Ovary (tissue), 9 donors: ENCODE data around the gene NUP160. TPM values are rescaled to one million over a fixed set of nuclear protein-coding genes. Genes with fewer than 3 reads are reported as not detected.

Source experiments
- DNase-seq, 5 donors: peaks; one replicate each; pipeline ENCODE4 v3.0.0-alpha.2; 2019 to 2020
- H3K27ac ChIP-seq, 2 donors: fragments of 200-600 bp; one replicate each; pipeline versions ENCODE4 v1.5.1 to v1.8.0; 2019 to 2022
- H3K27me3 ChIP-seq: fragments of 200-600 bp; one replicate; pipeline ENCODE4 v1.8.0; 2022
- H3K36me3 ChIP-seq: fragments of 200-600 bp; sonication (generic); one replicate; pipeline ENCODE4 v1.5.1; 2019
- H3K4me1 ChIP-seq: one replicate; pipeline ENCODE4 v1.8.1; 2013; ENCODE audit warnings: mild to moderate bottlenecking, moderate library complexity; ENCODE audit not compliant: insufficient read depth
- H3K4me3 ChIP-seq: fragments of 200-600 bp; sonication (generic); one replicate; pipeline ENCODE4 v1.5.1; 2017
- H3K9me3 ChIP-seq, 2 donors: fragments of 200-600 bp in 1 of 2; sonication (generic) in 1 of 2; one replicate each; pipeline versions ENCODE4 v1.5.1 to v1.8.1; 2013 to 2019; ENCODE audit warnings: mild to moderate bottlenecking in 1 of 2, moderate library complexity in 1 of 2
- CTCF ChIP-seq, 3 donors: fragments of 450-650 bp in 2 of 3; fragments of 200-600 bp in 1 of 3; IDR thresholded peaks; one replicate each; pipeline versions ENCODE4 v1.5.1 to v1.8.0; 2016 to 2022; ENCODE audit warnings: antibody characterized with exemption in 3 of 3, mild to moderate bottlenecking in 1 of 3
- EP300 ChIP-seq: sonication (generic); formaldehyde crosslinking; IDR thresholded peaks from one replicate; pipeline ENCODE4 v1.6.1; 2017; ENCODE audit warnings: antibody characterized with exemption
- POLR2A ChIP-seq: fragments of 450-650 bp; IDR thresholded peaks from one replicate; pipeline ENCODE4 v1.6.1; 2017; ENCODE audit warnings: antibody characterized with exemption, mild to moderate bottlenecking, moderate library complexity
- whole genome bisulfite sequencing, 3 donors: extraction: QIAGEN DNeasy Blood & Tissue Kit in 1 of 3; methylation state at CpG; one replicate each; pipeline versions ENCODE4 v1.1.5 to v1.1.7; 2013 to 2017; 5-methylcytosine and 5-hydroxymethylcytosine counted together
- intact Hi-C, 4 donors: fragments of 100-400 bp; cut with DNase I; formaldehyde crosslinking; loops; one replicate each; pipeline versions ENCODE4 v1.11.0 to v1.15.1; 2022 to 2023
- polyA plus RNA-seq, 2 donors: library from polyadenylated mRNA; stranded (reverse); fragments of 200-250 nt in 1 of 2; fragments of 350-450 nt in 1 of 2; fragmentation: Illumina TruSeq in 1 of 2; extraction: RNeasy Lipid Tissue Mini Kit (QIAGEN cat#74804) in 1 of 2; gene quantifications; one replicate each; pipeline ENCODE4 v1.2.3, GENCODE V29; 2013 to 2014
- total RNA-seq, 7 donors: library from RNA; depleted of rRNA in 2 of 7; stranded (reverse); fragments of >200 nt in 2 of 7; fragmentation: NEBNext Ultra II Directional in 3 of 7; extraction: Animal tissue kit (Norgen Biotek cat#: 25700) in 3 of 7; gene quantifications; one replicate each; pipeline versions ENCODE4 v1.1.0 to v1.2.4, GENCODE V29; 2016 to 2023
- donor health status: DM: no; HTN: no; CAD: no; lungs with moderate emphysema.
- donor health status: DM: no; HTN: no; CAD: no.
- donor health status: Bipolar disorder and iron deficiency.
- donor health status: DM: yes; HTN: yes; CAD: no.
- donor health status: DM: no; HTN: no; CAD: no.
- donor health status: DM: yes; HTN: yes; CAD: no.

NUP160 gene
- total and polyA plus RNA-seq, 9 donors: 21.3 to 48.5 (median 31.6) TPM

DNA sequence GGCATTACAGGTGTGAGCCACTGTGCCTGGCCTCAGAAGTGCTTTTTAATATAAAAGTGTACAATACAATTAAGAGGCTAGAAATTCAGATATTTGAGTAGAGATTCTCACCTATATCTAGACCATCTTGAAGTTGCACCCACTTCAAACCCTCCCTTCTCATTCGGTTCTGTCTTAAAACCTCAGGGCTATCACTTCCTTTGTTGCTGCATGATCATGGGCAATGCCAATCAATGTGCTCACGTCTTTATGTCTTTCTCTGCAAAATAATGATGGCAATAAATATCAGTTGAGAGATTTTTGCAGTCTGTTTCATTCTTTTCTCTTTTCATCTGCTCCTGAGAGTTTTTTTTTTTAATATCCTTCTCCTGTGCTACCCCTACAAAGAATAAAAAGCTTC, 9.3 kb upstream of the NUP160 start:
- Histone ChIP-seq H3K9me3 (no peaks in the 10 kb centered on the region), H3K4me3 (no peak overlapping the region), H3K27me3 (no peaks in the 10 kb centered on the region), H3K36me3 (no peaks in the 10 kb centered on the region), H3K27ac (no peak overlapping the region), H3K4me1 (peaks cover 1% of the 10 kb centered on the region)
- intact Hi-C loops: no loop called here
- 56 to 67% (median 65%) methylated on average over 2 of the region's 2 CpGs for WGBS, 3 donors
- DNase-seq: no peak
- TF ChIP-seq CTCF (IDR thresholded peaks at IDR 0.05) (no peak), EP300 (no peak), POLR2A (no peak)

- Histone ChIP-seq H3K27ac (no peak overlapping the region), H3K4me3 (no peak overlapping the region), H3K9me3 (no peaks in the 10 kb centered on the region), H3K4me1 (peaks cover 1% of the 10 kb centered on the region), H3K27me3 (no peaks in the 10 kb centered on the region), H3K36me3 (no peaks in the 10 kb centered on the region)
- WGBS, 3 donors: 26 to 41% (median 38%) methylated on average over 2 of the region's 2 CpGs
- DNase-seq: no peak
- intact Hi-C loops: no loop called here
- TF ChIP-seq POLR2A: no peak
- TF ChIP-seq EP300: no peak
- TF ChIP-seq CTCF (IDR thresholded peaks at IDR 0.05): no peak
Observed at GRCh38 chr11:47856186-47856585, 8.0 kb upstream of the NUP160 start.

GRCh38 chr11:47854667-47855066, 6.5 kb upstream of the NUP160 start:
- 80 to 82% (median 82%) methylated on average over 3 of the region's 3 CpGs for WGBS, 3 donors
- TF ChIP-seq EP300: no peak
- no peak for TF ChIP-seq CTCF (IDR thresholded peaks at IDR 0.05)
- intact Hi-C loops: no loop called here

GRCh38 chr11:47852053-47852452, 3.9 kb upstream of the NUP160 start:
- TF ChIP-seq CTCF (IDR thresholded peaks at IDR 0.05) (no peak), POLR2A (no peak), EP300 (no peak)
- 83 to 86% (median 84%) methylated on average over 6 of the region's 6 CpGs for WGBS, 3 donors
- Histone ChIP-seq H3K27me3 (no peaks in the 10 kb centered on the region), H3K36me3 (no peaks in the 10 kb centered on the region), H3K4me1 (peaks cover 1% of the 10 kb centered on the region), H3K4me3 (no peak overlapping the region), H3K9me3 (no peaks in the 10 kb centered on the region), H3K27ac (no peak overlapping the region)
- DNase-seq: no peak
- intact Hi-C loops: no loop called here

More at GRCh38 chr11:47854667-47855066, 6.5 kb upstream of the NUP160 start:
- peaks cover 1% of the 10 kb centered on the region for H3K4me1 ChIP-seq
- no peak for DNase-seq
- H3K27ac ChIP-seq: no peak overlapping the region
- no peaks in the 10 kb centered on the region for H3K36me3 ChIP-seq
- no peak overlapping the region for H3K4me3 ChIP-seq
- no peaks in the 10 kb centered on the region for H3K27me3 ChIP-seq
- H3K9me3 ChIP-seq: no peaks in the 10 kb centered on the region

GRCh38 chr11:47850337-47850736, 2.2 kb upstream of the NUP160 start:
- Histone ChIP-seq H3K27me3 (no peaks in the 10 kb centered on the region), H3K9me3 (no peaks in the 10 kb centered on the region), H3K4me3 (no peak overlapping the region), H3K27ac (no peak overlapping the region), H3K36me3 (no peaks in the 10 kb centered on the region), H3K4me1 (peaks cover 1% of the 10 kb centered on the region)
- no peak for DNase-seq
- WGBS, 3 donors: 63 to 75% (median 67%) methylated on average over 1 of the region's 1 CpG
- TF ChIP-seq CTCF (IDR thresholded peaks at IDR 0.05): no peak
- no peak for TF ChIP-seq EP300
- no peak for TF ChIP-seq POLR2A
- intact Hi-C loops: no loop called here
